ENCODE results near the gene CYP4F8. TPM values are rescaled to one million over a fixed set of nuclear protein-coding genes. Genes with fewer than 3 reads are reported as not detected.

CYP4F8 gene
- total and polyA plus RNA-seq, 12 donors, result not detected

GRCh38 chr19:15656467-15656866 is 41.4 kb downstream of the CYP4F8 start:
- H3K27ac ChIP-seq, result no peak overlapping the region
- intact Hi-C loops (cut with DNase I), result no loop called here
- no peak for DNase-seq
- H3K27me3 ChIP-seq, result peaks cover 9% of the 10 kb centered on the region
- H3K4me3 ChIP-seq, result no peak overlapping the region
- no peaks in the 10 kb centered on the region for H3K9me3 ChIP-seq (replicated peaks in 1 of 3)
- TF ChIP-seq CTCF (IDR thresholded peaks at IDR 0.05), result no peak
- no peak for TF ChIP-seq POLR2A (IDR thresholded peaks at IDR 0.05)
- no peaks in the 10 kb centered on the region for H3K4me1 ChIP-seq (replicated peaks in 1 of 2)
- H3K36me3 ChIP-seq (replicated peaks in 1 of 2), result no peaks in the 10 kb centered on the region

GRCh38 chr19:15663247-15663646 is 48.2 kb downstream of the CYP4F8 start:
- TF ChIP-seq POLR2A (IDR thresholded peaks at IDR 0.05), result no peak
- no peak for TF ChIP-seq CTCF (IDR thresholded peaks at IDR 0.05)
- intact Hi-C loops (cut with DNase I), result no loop called here
- DNase-seq, result no peak
- Histone ChIP-seq H3K4me1 (replicated peaks in 1 of 2) (no peaks in the 10 kb centered on the region), H3K27ac (no peak overlapping the region), H3K27me3 (peaks cover 1% of the 10 kb centered on the region), H3K4me3 (no peak overlapping the region), H3K36me3 (replicated peaks in 1 of 2) (no peaks in the 10 kb centered on the region), H3K9me3 (replicated peaks in 1 of 3) (no peaks in the 10 kb centered on the region)
- WGBS, 4 donors, result 65 to 71% (median 68%) methylated on average over 4 of the region's 4 CpGs

GRCh38 chr19:15666186-15666585 is 51.2 kb downstream of the CYP4F8 start:
- intact Hi-C loops (cut with DNase I), result no loop called here

GRCh38 chr19:15666883-15667282 is 51.9 kb downstream of the CYP4F8 start:
- Histone ChIP-seq H3K36me3 (replicated peaks in 1 of 2) (no peaks in the 10 kb centered on the region), H3K9me3 (replicated peaks in 1 of 3) (no peaks in the 10 kb centered on the region), H3K4me1 (replicated peaks in 1 of 2) (no peaks in the 10 kb centered on the region), H3K27ac (no peak overlapping the region), H3K4me3 (no peak overlapping the region), H3K27me3 (peaks cover 3% of the 10 kb centered on the region)
- intact Hi-C loops (cut with DNase I), result no loop called here
- TF ChIP-seq POLR2A (IDR thresholded peaks at IDR 0.05) (no peak), CTCF (IDR thresholded peaks at IDR 0.05) (no peak)
- WGBS, 4 donors, result 26 to 53% (median 43%) methylated on average over 4 of the region's 4 CpGs; no CpG with 5 or more reads in 1 of the 4 donors
- no peak for DNase-seq

More at GRCh38 chr19:15666186-15666585, 51.2 kb downstream of the CYP4F8 start:
- WGBS, 4 donors, result 8 to 27% (median 12%) methylated on average over 1 of the region's 1 CpG
- Histone ChIP-seq H3K27ac (no peak overlapping the region), H3K27me3 (peaks cover 3% of the 10 kb centered on the region), H3K4me1 (replicated peaks in 1 of 2) (no peaks in the 10 kb centered on the region), H3K36me3 (replicated peaks in 1 of 2) (no peaks in the 10 kb centered on the region), H3K9me3 (replicated peaks in 1 of 3) (no peaks in the 10 kb centered on the region), H3K4me3 (no peak overlapping the region)
- DNase-seq, result no peak
- TF ChIP-seq CTCF (IDR thresholded peaks at IDR 0.05), result no peak
